Astrocyte of the hippocampus (primary cell): ENCODE results near the gene IGLL5.
"Not testable (repeated sequence)": the region's sequence is repeated elsewhere in the genome, so short reads cannot be mapped to it uniquely, and the experiment has no call there.

ENCODE experiments used
- DNase-seq: peaks from one replicate; pipeline ENCODE4 v3.0.0; 2011; ENCODE audit warnings: low read depth, low spot score

Gene IGLL5

DNA sequence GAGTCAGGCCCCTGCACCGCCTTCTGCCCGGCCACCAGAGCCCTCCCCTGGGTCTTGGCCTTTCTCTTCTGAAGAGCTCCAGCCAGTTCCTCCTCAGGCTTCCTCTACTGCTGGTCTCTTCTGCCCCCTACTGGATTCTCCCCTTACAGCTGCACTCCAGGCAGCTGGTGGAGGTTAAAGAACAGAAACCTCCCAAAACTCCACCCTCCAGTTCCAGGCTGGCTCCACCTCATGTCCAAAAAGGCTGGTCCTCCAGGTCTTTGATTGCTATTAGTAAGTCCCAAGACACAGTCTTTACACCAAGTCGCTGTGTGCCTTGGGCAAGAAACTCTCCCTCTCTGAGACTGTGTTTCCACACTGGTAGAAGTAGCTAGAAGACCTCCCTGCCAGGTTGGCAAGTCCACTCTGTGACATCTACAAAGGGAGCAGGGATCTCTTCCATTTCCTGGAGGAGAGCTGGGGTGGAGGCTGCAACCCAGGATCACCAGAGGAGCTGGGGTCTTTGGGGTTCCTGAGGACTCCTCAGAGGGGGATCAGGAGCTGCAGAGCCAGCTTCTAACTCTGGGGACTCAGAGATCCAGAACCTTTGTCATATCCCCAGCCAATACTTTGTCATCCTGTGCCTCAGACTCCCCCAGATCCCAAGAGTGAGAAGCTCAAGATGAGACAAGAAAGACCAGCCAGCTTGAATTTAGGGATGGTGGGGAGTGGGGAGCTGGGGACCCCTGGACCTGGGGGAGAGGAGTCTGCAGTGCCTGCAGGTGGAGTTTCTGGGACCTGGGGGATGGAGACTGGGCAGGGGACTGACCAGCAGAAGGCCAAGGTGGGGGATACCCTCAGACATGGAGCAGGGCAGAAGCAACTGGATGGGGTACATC, 3.4 kb upstream of the IGLL5 start:
- DNase-seq: peak; percentile 39

DNA sequence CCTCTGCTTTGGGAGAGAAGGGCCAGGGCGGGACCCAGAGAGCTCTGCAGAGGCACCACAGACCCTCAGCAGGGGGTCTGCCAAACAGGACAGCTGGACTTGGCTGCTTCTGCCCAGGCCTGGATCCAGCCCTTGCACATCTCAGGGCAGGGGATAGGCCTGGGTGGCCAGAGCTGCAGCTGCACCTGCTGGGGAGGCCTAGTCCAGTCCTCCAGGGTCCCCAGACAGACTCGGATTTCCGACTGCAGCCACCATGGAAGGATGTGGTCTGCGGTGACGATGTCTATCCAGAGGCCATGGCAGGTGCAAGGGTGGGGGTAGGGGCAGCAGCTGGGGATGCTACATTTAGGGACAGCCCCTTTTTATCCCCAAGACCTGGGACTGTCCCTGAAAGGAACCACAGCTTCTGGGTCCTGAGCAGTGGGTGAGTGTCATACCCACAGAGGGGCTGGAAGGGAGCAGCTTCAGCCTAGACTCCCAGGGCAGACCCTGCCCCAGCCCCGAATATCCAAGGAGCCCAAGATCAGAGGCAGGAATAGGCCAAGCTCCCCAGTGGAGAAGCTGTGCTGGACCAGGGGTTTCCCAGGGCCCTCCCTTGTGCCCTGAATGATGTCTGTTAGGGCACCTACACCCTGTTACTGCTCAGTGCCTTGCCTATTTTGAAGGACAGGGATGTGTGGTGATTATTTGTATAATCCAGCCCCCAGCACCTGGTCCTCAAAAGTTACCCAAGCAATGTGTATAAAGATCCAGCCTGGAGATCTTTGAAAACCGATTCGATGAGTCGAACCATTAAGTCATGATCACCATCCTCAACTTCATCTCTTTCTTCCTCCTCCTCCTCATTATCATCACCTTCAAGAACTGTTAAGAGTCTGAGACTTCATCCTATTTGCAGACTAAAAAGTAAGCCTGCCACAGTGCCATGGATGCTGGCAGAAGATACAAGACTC, 2.5 kb upstream of the IGLL5 start:
- DNase-seq: no peak

DNA sequence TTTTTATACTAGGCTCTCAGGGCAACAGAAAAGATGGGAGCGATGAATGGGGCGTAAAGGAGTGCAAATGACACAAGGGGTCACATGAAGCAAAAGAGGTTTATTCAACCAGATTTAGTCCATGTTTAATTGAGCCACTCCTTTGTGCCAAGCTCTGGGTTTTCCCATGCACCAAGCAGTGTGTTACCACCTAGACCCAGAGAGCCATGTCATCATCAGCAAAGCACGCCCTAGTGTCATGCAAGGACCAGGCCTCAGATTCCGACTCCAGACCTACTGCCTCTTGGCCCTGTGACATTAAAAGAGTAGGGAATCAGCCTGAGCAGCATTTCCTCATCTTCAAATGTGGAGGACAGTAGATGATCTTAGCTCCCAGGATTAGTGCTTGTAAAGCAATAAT, 1.1 kb upstream of the IGLL5 start:
- no peak for DNase-seq

DNA sequence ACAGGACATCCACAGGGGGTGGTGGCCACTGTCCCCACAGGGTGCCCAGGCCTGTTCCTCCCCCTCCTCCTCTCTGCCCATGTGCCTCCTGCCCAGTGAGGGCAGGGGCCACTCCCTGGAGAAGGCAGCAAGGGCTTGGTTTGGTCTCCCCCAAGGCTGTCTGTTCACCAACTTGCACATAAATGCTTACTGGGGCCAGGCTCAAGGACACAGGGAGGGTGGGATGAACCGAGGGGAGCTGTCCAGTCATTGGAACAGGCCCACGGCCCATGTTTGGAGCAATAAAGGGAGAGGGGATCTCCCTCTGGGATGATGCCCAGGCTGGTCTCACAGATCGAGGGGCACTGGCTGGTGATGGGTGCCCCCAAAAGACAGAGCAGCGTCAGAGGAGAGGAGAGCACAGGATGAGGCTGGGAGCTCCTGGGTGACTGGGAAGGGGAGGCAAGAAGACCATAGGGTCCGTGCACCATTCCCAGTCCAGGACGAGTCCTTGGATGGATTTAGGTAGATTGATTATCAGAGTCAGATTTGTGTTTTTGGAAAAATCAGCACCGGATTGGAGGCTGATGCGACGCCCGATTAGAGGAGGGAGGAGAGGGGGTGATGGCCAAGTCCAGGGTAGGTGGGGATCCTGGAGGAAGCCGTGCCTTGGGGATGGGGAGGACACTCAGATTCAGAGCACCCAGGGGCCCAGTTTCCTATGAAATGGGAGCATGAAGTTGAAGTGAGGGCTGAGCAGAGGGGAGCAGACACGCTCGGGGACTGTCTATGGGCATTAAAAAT, 1.1 kb downstream of the IGLL5 start:
- DNase-seq: no peak

DNA sequence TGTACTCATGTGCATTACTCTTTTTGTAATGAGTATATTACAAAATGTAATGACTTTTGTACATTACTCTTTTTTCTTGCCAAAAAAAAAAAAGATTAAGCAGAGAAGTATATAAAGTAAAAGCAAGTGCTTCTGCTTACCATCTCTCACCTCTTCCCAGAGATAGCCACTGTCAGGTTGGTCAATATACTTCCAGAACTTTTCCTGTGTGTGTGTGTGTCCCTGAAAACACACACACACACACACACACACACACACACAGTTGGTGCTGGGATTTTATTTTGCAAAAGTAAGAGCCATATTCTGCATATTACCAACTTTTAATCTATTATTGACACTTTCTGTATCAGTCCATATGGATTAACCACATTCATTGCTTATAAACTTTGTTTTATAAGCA, 2.5 kb downstream of the IGLL5 start:
- no peak for DNase-seq

DNA sequence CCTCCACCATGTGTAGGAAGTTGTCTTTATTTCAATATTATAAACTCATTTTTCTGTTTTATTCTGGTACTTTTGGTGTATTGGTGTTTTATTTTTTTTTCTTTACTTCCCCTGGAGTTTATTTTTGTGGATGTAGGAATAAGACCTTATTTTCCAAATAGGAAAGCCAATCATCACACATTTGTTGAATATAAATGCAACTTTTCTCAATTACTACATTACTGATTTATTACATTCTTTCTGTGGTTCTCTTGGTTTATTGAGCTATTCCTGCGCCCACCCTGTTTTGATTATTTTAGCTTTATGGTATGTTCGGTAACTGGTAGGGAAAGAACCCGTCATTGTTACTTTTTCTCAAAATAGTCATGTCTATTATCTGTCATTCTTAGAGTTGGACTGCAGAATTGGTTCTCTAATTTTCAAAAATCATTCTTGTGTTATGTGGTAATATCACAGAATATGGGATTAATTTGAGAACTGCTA, 3.6 kb downstream of the IGLL5 start:
- no peak for DNase-seq

DNA sequence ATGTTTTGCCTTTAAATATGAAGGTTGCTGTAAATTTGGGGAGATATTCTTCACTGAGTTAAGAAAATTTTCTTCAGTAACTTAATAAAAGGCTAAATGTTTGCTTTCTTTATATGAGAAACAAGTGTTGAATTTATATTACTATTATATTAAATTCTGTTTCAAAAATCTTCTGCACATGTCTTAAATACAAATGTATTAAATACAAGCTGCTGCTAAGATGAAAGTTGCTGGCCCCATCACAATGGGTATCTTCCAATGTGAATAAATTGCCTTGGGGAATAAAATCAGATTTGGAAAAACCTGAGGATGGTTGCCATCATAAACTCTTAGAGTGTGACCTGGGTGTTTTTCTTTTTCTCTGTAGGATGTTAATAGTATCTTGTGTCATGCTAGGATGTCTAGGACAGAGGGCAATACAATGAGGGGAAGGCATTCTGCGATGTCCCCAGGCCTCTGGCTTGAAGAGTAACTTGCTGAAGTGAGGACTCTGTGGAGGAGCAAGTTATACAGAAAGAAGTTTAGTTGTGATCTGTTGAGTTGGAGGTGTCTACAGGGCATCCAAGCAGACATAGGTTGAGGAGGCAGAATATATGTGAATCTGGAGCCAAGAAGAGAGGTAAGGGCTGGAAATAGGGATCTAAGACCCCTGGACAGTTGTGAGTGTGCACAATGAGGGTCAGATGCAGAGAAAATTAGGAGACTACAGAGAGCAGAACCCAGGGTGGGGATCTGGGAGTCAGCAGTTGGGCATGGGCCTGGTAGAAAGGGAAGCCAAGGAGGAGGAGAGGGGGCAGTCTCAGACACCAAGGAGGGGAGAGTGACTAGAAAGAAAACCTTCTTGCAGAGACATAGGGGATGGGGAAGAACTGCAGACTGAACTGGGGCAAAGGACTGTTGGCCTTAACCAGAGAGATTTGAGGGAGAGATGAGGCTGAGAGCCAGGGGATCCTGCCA, 4.8 kb downstream of the IGLL5 start:
- no peak for DNase-seq

DNA sequence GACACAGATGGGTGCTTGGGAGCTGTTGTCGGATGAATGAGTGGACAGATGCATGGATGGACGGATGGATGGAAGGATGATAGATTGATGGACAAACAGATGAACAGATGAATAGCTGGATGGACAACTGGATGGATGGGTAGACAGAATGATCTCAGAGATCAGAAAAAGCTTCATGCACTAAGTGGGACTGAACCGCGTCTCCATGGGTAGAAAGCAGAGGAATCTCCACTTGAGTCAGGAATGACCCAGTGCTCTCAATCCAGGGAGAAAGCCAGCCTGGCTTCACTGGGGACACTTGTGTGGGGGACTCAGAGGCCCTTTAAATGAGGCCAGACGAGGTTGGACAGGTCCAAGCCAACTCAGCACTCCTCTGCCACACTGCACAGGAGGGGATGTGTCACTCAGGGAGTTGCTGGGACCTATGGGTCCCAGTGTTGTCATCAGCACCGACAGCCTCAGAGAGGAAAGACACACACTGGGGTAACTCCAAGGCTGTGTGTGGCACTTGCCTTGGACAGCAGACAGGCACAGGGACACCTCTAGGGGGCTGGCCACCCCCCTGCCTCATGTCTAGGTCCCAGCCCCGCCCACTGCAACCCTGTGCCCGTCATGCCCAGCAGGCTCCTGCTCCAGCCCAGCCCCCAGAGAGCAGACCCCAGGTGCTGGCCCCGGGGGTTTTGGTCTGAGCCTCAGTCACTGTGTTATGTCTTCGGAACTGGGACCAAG, 5.6 kb downstream of the IGLL5 start:
- DNase-seq: no peak

DNA sequence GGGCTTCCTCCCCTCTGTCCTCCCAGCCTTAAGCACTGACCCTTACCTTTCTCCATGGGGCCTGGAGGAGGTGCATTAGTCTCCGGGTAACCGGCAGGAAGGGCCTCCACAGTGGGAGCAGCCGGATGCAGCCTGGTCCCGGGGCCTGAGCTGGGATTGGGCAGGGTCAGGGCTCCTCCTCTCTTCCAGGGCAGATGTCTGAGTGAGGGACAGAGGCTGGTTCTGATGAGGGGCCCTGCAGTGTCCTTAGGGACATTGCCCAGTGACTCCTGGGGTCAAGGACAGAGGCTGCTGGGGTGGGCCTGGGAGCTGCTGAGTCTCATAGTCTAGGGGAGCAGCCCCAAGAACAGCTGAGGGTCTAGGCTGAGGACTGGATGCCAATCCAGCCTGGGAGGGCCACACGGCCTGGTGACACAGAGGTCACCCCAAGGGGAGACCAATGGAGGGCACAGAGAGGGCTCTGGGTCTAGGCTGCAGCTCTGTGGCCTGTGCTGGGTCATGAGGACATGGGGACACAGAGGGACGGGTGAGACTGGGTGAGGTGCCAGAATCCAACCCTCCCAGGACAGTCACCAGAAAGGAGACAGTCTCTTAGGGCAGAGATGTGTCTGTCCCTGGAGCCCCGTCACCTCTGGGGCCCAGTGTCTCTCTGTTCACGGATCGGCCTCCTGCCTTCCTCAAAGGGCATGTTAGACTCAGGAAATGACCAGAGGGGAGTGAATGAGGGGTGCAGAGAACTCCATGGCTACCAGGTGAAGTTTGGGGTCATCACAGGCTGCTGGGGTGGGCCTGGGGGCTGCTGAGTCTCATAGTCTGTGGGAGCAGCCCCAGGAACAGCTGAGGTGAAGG, 6.5 kb downstream of the IGLL5 start:
- no peak for DNase-seq

DNA sequence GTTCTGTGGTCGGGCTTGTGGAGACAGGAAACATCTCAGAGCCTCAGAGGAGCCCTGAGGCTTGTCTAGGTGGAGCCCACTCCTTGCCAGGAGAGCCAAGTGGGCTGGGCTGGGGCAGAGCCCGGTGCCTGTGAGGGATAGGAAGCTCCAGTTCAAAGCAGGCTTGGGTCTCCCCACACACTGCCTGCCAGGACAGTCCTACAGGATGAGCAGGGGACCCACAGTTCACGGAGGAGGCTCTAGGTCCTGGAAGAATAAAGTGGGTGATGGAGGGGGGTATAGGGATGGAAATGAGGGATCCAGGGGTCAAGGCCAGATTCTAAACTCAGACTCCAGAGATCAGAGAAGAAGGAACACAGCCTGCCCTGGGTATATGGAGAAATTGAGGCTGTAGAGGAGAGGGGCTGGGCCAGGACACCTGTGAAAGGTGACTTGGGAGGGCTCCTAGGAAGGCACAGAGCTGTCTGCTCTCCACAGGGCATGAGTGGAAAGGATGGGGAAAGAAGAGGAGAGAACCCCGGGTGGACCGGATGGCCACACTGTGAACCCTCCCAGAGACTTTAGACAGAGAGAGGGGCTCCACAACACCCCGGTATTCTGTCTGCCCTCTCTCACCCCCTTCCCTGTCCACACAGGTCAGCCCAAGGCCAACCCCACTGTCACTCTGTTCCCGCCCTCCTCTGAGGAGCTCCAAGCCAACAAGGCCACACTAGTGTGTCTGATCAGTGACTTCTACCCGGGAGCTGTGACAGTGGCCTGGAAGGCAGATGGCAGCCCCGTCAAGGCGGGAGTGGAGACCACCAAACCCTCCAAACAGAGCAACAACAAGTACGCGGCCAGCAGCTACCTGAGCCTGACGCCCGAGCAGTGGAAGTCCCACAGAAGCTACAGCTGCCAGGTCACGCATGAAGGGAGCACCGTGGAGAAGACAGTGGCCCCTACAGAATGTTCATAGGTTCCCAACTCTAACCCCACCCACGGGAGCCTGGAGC, 7.4 kb downstream of the IGLL5 start:
- DNase-seq: no peak

DNA sequence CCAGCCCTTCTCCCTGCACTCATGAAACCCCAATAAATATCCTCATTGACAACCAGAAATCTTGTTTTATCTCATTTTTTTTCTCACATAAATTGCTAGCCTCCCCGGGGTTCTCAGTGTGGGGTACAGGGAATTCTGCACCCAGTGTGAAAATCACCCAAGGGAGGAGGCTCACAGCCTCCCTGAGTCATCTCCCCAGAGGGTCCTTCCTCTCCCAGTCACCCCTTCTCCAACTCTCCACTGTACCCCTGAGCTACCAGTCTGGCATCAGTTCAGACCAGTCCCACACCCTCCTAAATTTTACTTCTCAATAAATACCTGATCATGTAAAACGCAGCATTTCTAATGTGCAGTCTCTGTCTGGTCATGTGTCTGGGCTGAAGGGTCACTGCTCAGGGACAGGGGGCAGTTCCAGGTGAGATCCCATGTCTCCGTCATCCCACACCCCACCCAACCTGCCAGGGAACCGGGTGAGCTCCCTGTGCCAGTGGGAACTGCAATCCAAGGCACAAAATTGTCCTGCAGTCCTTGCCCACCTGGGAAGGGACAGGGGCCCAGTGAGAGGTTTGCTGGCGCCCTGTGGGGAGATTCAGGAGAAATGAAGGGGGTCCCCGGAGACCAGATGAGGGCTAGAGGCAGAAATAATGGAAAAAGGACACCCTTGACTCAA, 8.3 kb downstream of the IGLL5 start:
- DNase-seq: no peak

DNA sequence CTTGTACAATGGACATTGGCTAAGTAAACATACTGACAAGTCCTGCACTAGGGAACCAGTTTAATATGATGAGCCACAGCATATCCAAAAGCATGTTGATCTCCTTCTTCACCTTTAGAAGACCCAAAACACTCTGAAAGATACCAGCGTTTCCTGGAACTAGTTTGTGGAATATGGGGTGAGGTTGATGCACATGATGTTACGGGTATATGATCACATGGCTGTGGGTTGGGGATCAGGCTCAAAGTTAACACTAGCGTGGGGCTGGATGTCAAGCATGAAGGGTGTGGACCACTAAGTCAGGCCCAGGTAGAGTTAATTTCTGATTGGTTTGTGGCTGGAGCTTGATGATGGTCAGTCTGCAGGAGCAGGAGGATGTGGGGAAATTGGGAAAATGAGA, 9.0 kb downstream of the IGLL5 start:
- no peak for DNase-seq

DNA sequence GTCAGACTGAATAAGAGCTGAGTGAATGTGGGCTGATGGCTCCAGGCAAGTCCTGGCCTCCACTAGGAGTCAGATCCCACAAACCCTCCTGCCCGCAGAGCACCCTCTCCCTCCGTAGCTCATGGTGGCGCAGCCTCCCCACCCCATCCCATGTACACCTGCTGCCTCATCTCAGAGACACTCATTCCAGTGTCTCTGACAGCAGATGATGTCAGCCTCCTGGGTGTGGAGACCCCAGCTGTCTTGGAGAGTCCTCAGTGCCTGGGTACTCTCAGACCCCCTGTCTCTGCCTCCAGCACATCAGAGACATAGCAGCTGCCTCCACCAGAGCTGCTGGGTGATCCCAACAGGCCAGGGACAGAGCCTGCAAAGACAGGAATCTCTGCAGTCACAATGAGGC, 9.5 kb downstream of the IGLL5 start:
- no peak for DNase-seq

DNA sequence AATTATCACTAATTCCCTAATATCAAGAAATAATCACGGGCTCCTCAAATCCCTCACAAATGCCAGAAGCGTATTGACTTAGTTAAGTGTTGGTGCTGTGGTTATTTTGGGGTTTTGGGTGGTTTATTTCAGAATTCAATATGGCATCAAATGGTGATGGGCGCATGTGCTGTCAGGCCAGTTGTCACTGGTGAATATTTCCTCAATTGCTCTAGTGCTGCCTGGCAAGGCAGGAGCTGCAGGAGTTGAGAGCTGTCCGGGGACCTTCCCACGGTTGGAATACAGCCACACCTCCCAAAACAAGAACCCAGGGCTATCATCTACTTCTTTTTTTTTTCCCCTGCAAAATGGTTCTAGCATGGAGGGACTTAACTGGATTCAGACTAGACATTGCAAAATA, 10.3 kb downstream of the IGLL5 start:
- no peak for DNase-seq

DNA sequence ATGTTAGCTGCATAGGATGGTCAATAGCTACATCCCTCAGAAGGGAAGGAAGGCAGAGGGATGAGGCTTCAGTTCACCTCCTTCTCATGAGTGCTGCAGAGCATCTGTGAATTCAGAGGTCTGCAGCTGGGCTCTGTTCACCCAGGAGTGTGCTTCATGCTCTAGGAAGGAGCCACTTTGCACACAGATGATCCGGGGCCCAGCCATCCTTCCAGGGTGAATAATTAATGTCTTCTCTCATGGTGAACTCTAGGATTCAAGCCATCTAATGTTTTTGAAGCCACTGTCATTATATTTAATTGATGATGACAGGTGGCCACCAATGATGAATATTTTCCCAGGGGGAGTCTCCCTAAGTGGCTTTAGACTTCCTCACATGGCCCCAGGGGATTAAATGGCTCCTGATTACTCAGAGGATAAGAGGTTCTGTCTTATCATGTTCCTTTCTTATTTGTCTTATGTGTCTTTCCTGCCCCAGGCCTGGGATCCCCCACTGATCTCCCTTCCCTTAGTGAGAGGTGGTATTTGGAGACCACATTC, 10.9 kb downstream of the IGLL5 start:
- not testable (repeated sequence) for DNase-seq

DNA sequence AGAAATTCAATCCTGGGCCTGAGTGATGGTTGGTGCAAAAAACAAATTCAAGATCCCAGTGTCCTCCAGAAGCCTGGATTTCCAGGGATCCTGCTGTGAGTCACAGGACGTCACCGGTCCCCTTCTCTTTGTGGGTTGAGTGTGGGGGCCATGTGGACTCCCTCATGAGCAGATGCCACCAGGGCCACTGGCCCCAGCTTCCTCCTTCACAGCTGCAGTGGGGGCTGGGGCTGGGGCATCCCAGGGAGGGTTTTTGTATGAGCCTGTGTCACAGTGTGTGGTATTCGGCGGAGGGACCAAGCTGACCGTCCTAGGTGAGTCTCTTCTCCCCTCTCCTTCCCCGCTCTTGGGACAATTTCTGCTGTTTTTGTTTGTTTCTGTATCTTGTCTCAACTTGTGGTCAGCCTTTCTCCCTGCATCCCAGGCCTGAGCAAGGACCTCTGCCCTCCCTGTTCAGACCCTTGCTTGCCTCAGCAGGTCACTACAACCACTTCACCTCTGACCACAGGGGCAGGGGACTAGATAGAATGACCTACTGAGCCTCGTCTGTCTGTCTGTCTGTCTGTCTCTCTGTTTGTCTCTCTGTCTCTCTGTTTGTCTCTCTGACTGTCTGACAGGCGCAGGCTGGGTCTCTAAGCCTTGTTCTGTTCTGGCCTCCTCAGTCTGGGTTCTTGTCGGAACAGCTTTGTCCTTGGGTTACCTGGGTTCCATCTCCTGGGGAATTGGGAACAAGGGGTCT, 11.9 kb downstream of the IGLL5 start:
- not testable (repeated sequence) for DNase-seq
